ENCODE results near the gene GGT6.

- TF ChIP-seq CTCF (tag by site-specific recombination; IDR thresholded peaks at IDR 0.05) (no peak), EGR2 (tag by site-specific recombination; IDR thresholded peaks at IDR 0.05; ENCODE audit: low read depth) (no peak), ZNF561 (tag by site-specific recombination; IDR thresholded peaks at IDR 0.05; ENCODE audit: borderline replicate concordance) (no peak), YY1 (tag by site-specific recombination; IDR thresholded peaks at IDR 0.05) (no peak)
These were observed 29.3 kb downstream of the GGT6 start for GRCh38 chr17:4530799-4531730.

Data from HEK293 (cell line).